Gastroesophageal sphincter (tissue), 3 donors: ENCODE results near the gene HMGN2.

Source experiments
- EP300 ChIP-seq: sonication (generic); formaldehyde crosslinking; IDR thresholded peaks from one replicate; pipeline ENCODE4 v1.6.1; 2017; ENCODE audit warnings: antibody characterized with exemption, mild to moderate bottlenecking
- POLR2A ChIP-seq, 2 donors: fragments of 450-650 bp; IDR thresholded peaks; one replicate each; pipeline ENCODE4 v1.6.1; 2017; ENCODE audit warnings: antibody characterized with exemption in 2 of 2, mild to moderate bottlenecking in 2 of 2, moderate library complexity in 1 of 2
- POLR2AphosphoS5 ChIP-seq: sonication (generic); formaldehyde crosslinking; IDR thresholded peaks from one replicate; pipeline ENCODE4 v1.6.1; 2017; ENCODE audit warnings: antibody characterized with exemption
- TF ChIP-seq, protein P1 (sequence below), 4 experiments: fragments of 200-600 bp in 2 of 4; fragments of 450-650 bp in 2 of 4; sonication (generic) in 1 of 4; IDR thresholded peaks; one replicate each; pipeline ENCODE4 v1.5.1; 2017 to 2019; ENCODE audit warnings: antibody characterized with exemption in 4 of 4, mild to moderate bottlenecking in 2 of 4, moderate library complexity in 2 of 4

- TF ChIP-seq, protein P1, sequence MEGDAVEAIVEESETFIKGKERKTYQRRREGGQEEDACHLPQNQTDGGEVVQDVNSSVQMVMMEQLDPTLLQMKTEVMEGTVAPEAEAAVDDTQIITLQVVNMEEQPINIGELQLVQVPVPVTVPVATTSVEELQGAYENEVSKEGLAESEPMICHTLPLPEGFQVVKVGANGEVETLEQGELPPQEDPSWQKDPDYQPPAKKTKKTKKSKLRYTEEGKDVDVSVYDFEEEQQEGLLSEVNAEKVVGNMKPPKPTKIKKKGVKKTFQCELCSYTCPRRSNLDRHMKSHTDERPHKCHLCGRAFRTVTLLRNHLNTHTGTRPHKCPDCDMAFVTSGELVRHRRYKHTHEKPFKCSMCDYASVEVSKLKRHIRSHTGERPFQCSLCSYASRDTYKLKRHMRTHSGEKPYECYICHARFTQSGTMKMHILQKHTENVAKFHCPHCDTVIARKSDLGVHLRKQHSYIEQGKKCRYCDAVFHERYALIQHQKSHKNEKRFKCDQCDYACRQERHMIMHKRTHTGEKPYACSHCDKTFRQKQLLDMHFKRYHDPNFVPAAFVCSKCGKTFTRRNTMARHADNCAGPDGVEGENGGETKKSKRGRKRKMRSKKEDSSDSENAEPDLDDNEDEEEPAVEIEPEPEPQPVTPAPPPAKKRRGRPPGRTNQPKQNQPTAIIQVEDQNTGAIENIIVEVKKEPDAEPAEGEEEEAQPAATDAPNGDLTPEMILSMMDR (IDR thresholded peaks at IDR 0.05) = no peak
- TF ChIP-seq POLR2A (IDR thresholded peaks at IDR 0.05) = no peak
- TF ChIP-seq EP300 = no peak
- TF ChIP-seq POLR2AphosphoS5 = no peak
Measured at GRCh38 chr1:26475989-26476388, 3.7 kb downstream of the HMGN2 start.
